ENCODE data around the gene DIAPH3.

GRCh38 chr13:59963827-59964226, 199.9 kb downstream of the DIAPH3 start:
- TF ChIP-seq CTCF (conservative IDR thresholded peaks at IDR 0.05; ENCODE audit: low read depth, low read length) (no peak), EZH2 (IDR thresholded peaks at IDR 0.05; ENCODE audit: borderline replicate concordance, low read depth, low read length, poor library complexity, severe bottlenecking) (no peak)

All from A673 (cell line).